Erythroblast (primary cell): ENCODE data around the gene CGB7.

Experiments used
- DNase-seq, 2 experiments: peaks; one replicate each; lab custom pipeline; 2025; lab: John Stamatoyannopoulos, UW
- GATA1 ChIP-seq: IDR thresholded peaks from 2 replicates; pipeline ENCODE4 v1.6.1; 2011; ENCODE audit warnings: low read depth, mild to moderate bottlenecking, control low read depth, low read length, moderate library complexity
- POLR2A ChIP-seq: IDR thresholded peaks from 2 replicates; pipeline ENCODE4 v1.6.1; 2011; ENCODE audit warnings: mild to moderate bottlenecking, low read length

Gene CGB7

DNA sequence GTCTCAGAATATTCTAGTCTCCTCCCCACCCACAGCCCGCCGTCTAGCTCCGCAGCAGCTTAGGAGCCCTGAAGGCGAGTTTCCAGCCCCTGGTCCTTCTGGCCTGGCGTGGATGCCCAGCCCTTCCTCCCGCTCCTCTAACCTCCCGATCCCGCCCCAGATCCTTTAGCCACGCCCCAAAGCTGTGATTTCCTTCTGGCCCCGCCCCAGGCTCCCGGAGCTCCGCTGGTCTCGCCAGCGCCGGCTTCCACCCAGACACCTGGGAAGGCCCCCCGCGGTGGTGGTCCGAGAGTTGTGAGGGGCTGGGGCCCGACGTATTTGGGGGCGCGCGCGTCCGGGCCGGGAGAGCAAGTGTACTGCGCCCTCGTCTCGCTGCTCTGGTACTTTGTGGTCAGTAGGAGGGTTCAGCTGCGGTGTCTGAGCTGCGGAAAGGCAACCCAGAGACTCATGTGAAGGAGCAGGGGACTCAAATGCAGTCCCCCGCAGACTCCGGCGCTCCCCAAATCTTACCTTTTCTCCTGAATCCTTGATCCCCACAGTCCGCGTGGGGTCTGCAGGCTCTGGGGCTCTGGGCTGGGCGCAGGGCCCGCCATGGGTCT, at the start of gene CGB7:
Gene CGB7, minus strand, starts transcription at position 114 of the 599 bp plus-strand sequence. CDS start 2,374 bp downstream, outside the sequence.
- no peak for TF ChIP-seq POLR2A
- no peak for DNase-seq

DNA sequence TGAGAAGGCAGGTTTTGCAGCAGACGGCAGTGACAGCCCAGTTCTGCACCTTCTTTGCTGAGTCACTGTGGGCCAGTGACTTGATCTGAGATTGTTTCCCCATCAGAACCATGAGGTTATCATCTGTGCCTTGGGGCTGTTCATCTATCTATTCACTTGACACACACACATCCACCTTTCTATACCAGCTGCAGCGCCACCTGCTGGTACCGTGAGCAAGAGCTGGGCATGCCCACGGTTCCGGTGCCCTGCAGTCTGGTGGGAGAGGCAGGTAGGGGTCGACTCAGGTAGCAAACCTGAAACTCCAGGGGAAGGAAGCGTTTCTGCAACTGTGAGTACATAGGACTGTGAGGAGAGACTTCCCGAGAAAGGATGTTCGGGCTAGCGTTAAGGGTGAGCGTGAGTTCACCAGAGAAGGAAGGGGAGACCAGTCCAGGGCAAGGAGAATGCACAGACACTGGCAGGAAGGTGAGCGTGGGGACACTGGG, 49.1 kb upstream of the CGB7 start:
- DNase-seq, result peak; percentile 74 to 82
- no peak for TF ChIP-seq GATA1
- TF ChIP-seq POLR2A, result no peak

DNA sequence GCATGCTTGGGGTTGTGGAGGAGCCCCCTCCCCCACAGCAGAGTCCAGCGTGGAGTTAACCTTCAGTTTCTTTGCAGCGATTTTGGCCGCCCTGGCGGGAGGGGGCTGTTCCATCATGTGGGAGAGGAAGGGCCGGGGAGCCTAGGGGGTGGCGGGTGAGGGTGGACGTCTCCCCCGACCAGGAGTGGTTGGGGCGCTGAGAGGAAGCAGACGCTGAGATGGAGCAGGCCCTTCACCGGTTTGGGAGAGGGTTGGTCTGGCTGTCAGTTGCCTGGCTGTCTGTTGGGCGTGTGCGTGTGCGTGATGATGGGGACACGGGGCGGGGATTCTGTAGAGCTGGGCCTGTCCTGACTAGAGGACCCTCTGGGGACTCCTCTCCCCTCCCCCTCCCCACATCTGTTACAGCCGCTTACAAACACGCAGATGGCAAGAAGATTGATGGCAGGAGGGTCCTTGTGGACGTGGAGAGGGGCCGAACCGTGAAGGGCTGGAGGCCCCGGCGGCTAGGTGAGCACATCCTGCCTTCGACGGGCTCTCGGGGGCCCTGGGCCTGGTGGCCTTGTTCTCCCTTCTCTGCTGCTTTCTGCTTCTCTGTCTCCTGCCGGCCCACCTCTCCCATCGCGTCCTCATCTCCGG, 46.8 kb upstream of the CGB7 start:
- TF ChIP-seq GATA1 (no peak), POLR2A (no peak)

DNA sequence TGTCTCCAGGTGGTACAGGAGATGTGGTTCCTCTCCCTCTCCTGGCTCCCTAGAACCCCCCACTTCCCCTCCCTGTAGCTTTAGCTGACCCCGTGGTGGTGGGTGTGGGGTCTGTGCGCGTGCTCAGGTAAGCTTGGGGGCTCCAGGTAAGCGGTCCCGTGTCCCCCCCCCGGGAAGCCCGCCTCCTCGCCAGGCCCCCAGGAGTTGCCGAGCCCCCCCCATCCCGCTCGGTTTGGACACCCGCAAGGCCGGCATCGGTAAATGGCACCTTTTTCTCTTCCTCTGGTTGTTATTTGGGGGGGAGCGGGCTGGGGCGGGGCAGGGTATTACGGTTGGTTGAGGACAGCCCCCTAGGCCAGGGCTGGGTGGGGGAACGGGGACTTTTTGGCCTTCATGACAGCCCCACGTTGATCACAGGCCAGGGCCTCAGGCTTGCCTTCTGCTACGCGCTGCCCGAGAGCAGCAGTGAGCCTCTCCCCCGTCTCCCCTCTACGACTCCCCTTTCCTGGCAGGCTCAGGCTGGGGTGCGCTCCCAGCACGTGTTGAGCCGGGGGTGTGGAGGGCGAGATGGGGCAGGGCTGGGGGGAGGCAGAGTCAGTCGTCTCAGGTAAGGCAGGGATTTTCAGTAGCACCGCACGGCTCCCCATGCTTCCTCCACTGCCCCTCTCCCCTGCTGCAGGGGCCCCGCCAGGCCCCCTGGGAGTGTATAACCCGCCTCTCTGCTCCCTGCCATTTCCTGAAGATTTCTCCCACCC, 46.0 kb upstream of the CGB7 start:
- no peak for DNase-seq
- TF ChIP-seq GATA1, result no peak
- TF ChIP-seq POLR2A, result no peak

More for the DNA sequence above, 46.8 kb upstream of the CGB7 start:
- DNase-seq, result no peak

DNA sequence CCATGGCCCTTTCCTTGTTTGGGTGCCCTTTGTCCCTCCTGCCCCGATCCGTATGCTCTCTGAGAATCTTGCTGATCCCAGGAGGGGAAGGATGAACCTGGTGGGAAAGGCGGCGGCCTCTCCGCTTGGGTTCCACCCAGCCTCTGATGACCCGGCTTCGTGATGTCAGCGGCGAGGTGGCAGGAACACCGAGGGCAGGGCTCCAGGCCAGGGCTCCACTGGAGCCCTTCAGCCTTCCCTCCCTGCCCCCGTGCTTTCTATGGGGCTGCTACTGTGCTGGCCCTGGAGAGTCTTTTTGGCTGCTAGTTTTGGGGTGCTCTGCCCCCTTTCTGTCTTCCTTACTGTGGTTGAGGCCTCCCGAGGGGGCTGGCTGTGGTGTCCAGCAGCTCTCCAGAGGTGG, 44.8 kb upstream of the CGB7 start:
- no peak for TF ChIP-seq GATA1
- TF ChIP-seq POLR2A, result no peak
- DNase-seq, result no peak

DNA sequence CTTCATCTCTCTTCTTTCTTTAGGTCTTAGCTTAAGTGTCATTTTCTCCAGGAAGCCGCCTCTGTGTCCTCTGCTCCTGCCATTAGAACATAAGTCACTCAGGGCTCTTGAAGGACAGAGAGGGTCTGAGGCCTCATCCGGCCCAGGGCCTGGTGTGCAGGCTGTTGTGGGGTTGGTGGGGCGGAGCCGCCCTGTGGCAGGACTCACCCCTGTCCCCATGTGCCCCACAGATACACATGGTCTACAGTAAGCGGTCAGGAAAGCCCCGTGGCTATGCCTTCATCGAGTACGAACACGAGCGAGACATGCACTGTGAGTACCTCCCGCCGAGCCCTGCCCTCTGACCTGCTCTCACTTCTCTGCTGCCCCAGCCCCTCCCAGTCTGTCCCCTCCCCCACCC, 43.6 kb upstream of the CGB7 start:
- TF ChIP-seq POLR2A, result no peak
- TF ChIP-seq GATA1, result no peak

DNA sequence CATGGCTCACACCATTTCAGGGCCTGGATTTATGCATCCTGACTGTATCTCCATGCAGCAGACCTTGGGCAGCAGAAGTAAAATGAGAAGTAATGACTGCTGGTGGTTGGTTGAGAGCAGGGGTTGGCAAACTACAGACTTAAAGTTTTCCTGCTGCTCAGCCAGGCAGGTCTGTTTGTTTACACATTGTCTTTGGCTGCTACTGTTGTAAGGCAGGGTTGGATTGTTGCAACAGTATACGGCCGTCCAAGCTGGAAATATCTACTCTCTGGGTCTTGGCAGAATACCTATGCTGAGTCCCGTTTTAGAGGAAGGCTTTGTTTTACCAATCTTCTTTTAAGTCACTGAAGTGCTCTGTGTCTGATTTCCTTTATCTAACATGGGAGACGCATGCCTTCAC, 41.2 kb upstream of the CGB7 start:
- TF ChIP-seq POLR2A (no peak), GATA1 (no peak)
- no peak for DNase-seq

More for the DNA sequence above, 43.6 kb upstream of the CGB7 start:
- DNase-seq, result no peak

DNA sequence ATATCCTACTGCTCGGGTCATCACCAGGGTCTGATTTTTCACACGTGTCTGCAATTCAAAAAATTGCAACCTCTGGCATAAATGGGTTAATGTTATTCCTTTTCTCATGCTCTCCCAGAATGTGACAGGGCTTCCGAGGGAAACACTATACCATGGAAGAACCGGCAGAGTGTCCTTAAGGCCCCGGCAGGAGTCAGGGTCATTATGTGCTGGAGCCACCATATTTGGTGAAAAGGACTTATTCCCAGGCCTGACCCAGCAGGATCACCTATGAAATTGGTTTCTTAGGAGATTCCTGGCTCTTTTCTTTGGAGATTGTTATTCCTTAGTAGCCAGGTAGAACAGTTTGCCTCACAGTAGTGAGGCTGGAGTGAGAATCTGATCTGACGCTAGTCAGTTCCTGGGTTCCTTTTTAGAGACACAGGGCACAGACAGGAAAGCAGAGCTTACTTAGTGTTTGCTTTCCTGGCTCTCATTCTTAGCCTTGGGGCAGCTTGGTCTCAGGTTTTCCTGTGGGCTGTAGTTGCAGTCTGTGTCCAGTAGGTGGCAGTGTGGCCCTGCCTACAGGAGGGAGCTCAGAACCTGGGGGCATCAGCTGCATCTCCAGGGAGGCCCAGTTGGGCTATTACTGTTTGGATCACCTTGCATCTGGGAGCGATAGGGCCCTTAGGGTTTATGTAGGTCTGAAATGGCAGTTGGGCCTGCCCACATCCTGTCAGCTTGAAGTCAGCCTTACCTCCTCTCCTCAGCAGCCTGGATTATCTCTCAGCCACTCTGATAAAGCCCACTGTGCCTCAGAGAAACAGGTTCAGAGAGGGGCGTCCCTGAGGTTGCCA, 40.1 kb upstream of the CGB7 start:
- peak; percentile 77 to 89 for DNase-seq
- TF ChIP-seq POLR2A (no peak), GATA1 (no peak)

DNA sequence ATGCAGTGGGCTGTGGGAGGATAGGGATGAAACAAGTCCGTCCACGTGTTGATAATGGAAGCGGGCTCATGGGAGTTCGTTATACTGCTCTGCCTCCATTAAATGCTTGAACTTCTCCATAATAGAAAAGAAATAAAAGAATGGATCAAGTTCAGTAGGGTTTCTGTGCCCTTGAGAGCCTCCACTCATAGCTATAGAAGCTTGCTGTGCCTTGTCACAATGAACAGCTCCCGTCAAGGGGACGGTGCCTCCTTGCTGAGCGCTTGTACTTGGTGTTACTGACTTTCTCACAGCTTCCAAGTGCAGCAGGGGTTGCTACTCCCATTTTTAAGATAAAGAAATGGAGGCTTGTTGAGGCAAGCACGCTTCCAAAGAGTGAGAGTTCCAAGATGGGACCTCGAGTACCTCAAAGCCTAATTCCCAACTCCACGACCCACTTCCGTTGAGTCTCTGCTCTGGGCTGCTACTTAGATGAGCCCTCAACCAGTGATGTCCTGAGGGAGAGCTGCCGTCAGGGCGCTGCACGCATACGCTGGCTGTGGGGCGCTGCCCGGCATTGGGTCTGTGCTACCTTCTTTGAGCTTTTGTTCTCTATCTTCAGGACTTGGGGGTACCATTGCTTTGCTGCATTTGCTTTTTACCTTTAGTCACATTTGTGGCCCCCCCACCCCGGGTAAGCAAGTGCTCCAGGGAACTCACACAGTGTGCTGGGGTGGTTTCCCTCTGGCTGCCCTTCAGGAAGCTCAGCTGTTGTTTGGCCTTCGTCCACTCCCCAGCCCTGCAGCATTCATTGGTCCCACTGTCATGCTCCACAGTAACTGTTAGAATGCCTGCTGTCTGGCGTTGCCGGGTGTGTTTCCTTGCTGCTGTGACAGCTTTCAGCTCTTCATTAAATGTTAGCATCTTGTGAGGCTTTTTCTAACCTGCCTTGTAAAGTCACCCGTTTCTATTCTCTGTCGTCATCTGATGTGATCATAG, 37.2 kb upstream of the CGB7 start:
- no peak for TF ChIP-seq GATA1
- TF ChIP-seq POLR2A, result no peak
- no peak for DNase-seq

DNA sequence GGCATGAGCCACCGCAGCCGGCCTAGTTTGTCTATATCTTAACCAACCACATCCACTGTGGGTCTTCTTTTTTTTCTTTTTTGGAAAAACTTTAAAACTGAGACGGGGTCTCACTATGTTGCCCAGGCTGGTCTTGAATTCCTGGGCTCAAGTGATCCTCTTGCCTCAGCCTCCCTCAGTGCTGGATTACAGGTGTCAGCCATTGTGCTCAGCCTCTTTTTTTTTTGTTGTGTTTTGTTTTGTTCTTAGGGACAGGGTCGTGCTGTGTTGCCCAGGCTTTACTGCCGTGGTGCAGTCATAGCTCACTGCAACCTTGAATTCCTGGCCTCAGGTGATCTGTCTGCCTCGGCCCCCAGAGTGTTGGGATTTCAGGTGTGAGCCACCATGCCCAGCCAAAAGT, 35.1 kb upstream of the CGB7 start:
- TF ChIP-seq GATA1, result no peak
- no peak for TF ChIP-seq POLR2A
- DNase-seq, result no peak

DNA sequence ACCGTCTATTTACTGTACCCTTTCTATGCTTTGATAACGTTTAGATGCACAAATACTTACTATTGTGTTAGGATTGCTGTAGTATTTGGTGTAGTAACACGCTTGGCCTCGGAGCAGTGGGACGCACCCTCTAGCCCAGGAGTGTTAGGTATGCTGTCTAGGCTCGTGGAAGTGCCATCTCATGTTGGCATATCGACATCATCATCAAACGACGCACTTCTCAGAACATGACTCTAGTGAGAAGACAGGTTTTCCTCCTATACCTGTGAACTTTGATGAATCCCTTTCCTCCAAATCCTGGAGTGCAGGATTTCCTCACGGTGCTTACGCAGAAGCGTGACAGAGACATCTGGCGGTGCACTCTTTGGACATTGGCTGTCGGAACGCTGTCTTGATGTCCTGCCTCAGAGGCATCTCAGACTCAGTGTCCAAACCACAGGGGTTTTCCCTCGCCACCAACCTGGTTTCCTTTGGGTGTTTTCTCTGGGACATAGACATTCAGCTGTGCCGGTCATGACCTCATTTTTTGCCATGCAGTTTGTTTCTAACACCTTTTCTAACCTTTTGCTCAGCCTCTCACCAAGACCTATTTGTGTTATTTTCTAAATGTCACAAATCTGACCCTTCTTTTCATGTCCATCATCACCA, 34.0 kb upstream of the CGB7 start:
- DNase-seq, result no peak
- TF ChIP-seq GATA1 (no peak), POLR2A (no peak)

DNA sequence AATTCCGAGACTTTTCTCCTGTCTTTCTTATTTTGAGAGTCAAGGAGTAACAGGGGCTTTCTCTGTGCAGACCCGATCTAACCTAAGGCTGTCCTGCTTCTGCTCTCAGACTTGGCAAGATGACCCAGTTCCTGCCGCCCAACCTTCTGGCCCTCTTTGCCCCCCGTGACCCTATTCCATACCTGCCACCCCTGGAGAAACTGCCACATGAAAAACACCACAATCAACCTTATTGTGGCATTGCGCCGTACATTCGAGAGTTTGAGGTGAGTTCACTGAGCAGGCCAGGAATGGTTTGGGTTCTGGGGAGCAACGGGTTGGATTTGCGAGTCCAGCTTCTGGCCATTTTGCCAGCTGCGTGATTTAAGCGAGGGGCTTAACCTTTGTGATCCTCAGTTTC, 28.7 kb upstream of the CGB7 start:
- DNase-seq, result no peak
- TF ChIP-seq POLR2A (no peak), GATA1 (no peak)
